GM23248 (cell line): ENCODE results near the gene TNNC1.

Experiments used
- EZH2 ChIP-seq: fragments of 200-600 bp; sonication (generic); IDR thresholded peaks from 2 replicates; pipeline ENCODE4 v1.6.1; 2018; ENCODE audit warnings: antibody characterized with exemption, mild to moderate bottlenecking; ENCODE audit not compliant: insufficient read depth, poor library complexity, severe bottlenecking
- EZH2phosphoT487 ChIP-seq: fragments of 200-600 bp; sonication (generic); IDR thresholded peaks from 2 replicates; pipeline ENCODE4 v1.6.1; 2018; ENCODE audit warnings: antibody characterized with exemption, moderate library complexity, mild to moderate bottlenecking, low read depth; ENCODE audit not compliant: insufficient read depth

DNA sequence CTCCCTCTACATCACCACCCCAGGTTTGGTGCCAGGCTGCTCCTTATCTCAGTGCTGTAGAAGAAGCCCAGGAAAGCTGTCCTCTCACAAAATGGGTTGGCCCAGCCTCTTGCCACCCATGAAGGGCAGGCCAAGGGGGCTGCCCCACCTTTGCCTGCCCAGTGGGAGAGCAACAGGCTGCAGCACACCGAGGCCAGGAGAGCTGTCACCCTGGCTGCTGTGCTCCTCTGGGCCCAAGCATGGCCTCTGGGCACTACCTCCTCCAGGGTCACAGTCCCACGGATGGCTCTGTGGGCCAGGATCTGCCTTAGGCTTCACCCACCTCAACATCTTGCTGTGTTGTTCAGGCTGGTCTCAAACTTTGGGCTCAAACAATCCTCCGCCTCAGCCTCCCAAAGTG is 34.9 kb upstream of the TNNC1 start:
- TF ChIP-seq EZH2, result no peak
- TF ChIP-seq EZH2phosphoT487, result no peak
